ENCODE results near the gene ROBO1. TPM values are rescaled to one million over a fixed set of nuclear protein-coding genes. Genes with fewer than 3 reads are reported as not detected.

The ROBO1 gene
- total and polyA plus RNA-seq, 2 experiments from 2014 or later: 18.8 to 31.9 TPM

GRCh38 chr3:78820542-78820941 lies 947.3 kb downstream of the ROBO1 start:
- peaks cover 7% of the 10 kb centered on the region; the same call in 1 of the 2 replicates for H3F3A ChIP-seq (ENCODE audit: insufficient read depth)
- no peaks in the 10 kb centered on the region for H3K27me3 ChIP-seq (replicated peaks; ENCODE audit: insufficient read depth)
- no peaks in the 10 kb centered on the region for H4K20me1 ChIP-seq (ENCODE audit: insufficient read depth)
- H3K9ac ChIP-seq: no peak overlapping the region
- peaks cover 24% of the 10 kb centered on the region for H3K4me1 ChIP-seq (ENCODE audit: insufficient read depth)
- no peaks in the 10 kb centered on the region for H3K9me3 ChIP-seq (ENCODE audit: low read depth)
- no peak for TF ChIP-seq EZH2 (IDR thresholded peaks at IDR 0.05; ENCODE audit: insufficient read depth, poor library complexity, severe bottlenecking)
- no peak for TF ChIP-seq EZH2phosphoT487 (IDR thresholded peaks at IDR 0.05; ENCODE audit: insufficient read depth, low read depth)
- WGBS, 2 experiments (ENCODE audit: low coverage in 1 of 2, low lambda C conversion rate in 2 of 2, missing lambda C conversion rate in 2 of 2): 23 to 50% methylated on average over 1 of the region's 1 CpG
- no peak overlapping the region for H2AFZ ChIP-seq
- in situ Hi-C loops (cut with MboI): no loop called here
- no peak overlapping the region for H3K27ac ChIP-seq
- no peak for DNase-seq
- H3K4me3 ChIP-seq: no peak overlapping the region
- H3K4me2 ChIP-seq (ENCODE audit: unreplicated experiment): no peak overlapping the region
- no peaks in the 10 kb centered on the region for H3K36me3 ChIP-seq (ENCODE audit: low read depth)
- H3K9me2 ChIP-seq (ENCODE audit: insufficient read depth): 0 out of 2 replicates have a peak, but pooled peaks cover 3% of the 10 kb centered on the region
- no peaks in the 10 kb centered on the region for H3K79me2 ChIP-seq (ENCODE audit: insufficient read depth)

- Histone ChIP-seq H2AFZ (no peak overlapping the region), H4K20me1 (ENCODE audit: insufficient read depth) (no peaks in the 10 kb centered on the region), H3K9me3 (ENCODE audit: low read depth) (no peaks in the 10 kb centered on the region), H3K79me2 (ENCODE audit: insufficient read depth) (no peaks in the 10 kb centered on the region), H3F3A (ENCODE audit: insufficient read depth) (peaks cover 7% of the 10 kb centered on the region; the same call in 1 of the 2 replicates), H3K27ac (no peak overlapping the region), H3K36me3 (ENCODE audit: low read depth) (no peaks in the 10 kb centered on the region), H3K4me2 (ENCODE audit: unreplicated experiment) (no peak overlapping the region), H3K9ac (no peak overlapping the region), H3K4me3 (no peak overlapping the region), H3K4me1 (ENCODE audit: insufficient read depth) (peaks cover 6% of the 10 kb centered on the region), H3K27me3 (replicated peaks; ENCODE audit: insufficient read depth) (no peaks in the 10 kb centered on the region), H3K9me2 (ENCODE audit: insufficient read depth) (0 out of 2 replicates have a peak, but pooled peaks cover 5% of the 10 kb centered on the region)
- no peak for TF ChIP-seq EZH2phosphoT487 (IDR thresholded peaks at IDR 0.05; ENCODE audit: insufficient read depth, low read depth)
- no peak for TF ChIP-seq EZH2 (IDR thresholded peaks at IDR 0.05; ENCODE audit: insufficient read depth, poor library complexity, severe bottlenecking)
- in situ Hi-C loops (cut with MboI): no loop called here
- WGBS, 2 experiments (ENCODE audit: low coverage in 1 of 2, low lambda C conversion rate in 2 of 2, missing lambda C conversion rate in 2 of 2): 98 to 99% methylated on average over 19 of the region's 19 CpGs
- no peak for DNase-seq
These were observed 949.4 kb downstream of the ROBO1 start for GRCh38 chr3:78818161-78818985.

- H3K27ac ChIP-seq: no peak overlapping the region
- no peaks in the 10 kb centered on the region for H4K20me1 ChIP-seq (ENCODE audit: insufficient read depth)
- in situ Hi-C loops (cut with MboI): no loop called here
- WGBS, 2 experiments (ENCODE audit: low coverage in 1 of 2, low lambda C conversion rate in 2 of 2, missing lambda C conversion rate in 2 of 2): 97 to 99% methylated on average over 3 of the region's 3 CpGs
- H3K9me2 ChIP-seq (ENCODE audit: insufficient read depth): 0 out of 2 replicates have a peak, but pooled peaks cover 5% of the 10 kb centered on the region
- no peaks in the 10 kb centered on the region for H3K27me3 ChIP-seq (replicated peaks; ENCODE audit: insufficient read depth)
- no peak for DNase-seq
- H2AFZ ChIP-seq: no peak overlapping the region
- H3F3A ChIP-seq (ENCODE audit: insufficient read depth): peaks cover 7% of the 10 kb centered on the region; the same call in 1 of the 2 replicates
- H3K4me3 ChIP-seq: no peak overlapping the region
- H3K36me3 ChIP-seq (ENCODE audit: low read depth): no peaks in the 10 kb centered on the region
- no peak overlapping the region for H3K4me2 ChIP-seq (ENCODE audit: unreplicated experiment)
- no peaks in the 10 kb centered on the region for H3K79me2 ChIP-seq (ENCODE audit: insufficient read depth)
- H3K9me3 ChIP-seq (ENCODE audit: low read depth): no peaks in the 10 kb centered on the region
- H3K4me1 ChIP-seq (ENCODE audit: insufficient read depth): peaks cover 6% of the 10 kb centered on the region
- no peak for TF ChIP-seq EZH2phosphoT487 (IDR thresholded peaks at IDR 0.05; ENCODE audit: insufficient read depth, low read depth)
- no peak for TF ChIP-seq EZH2 (IDR thresholded peaks at IDR 0.05; ENCODE audit: insufficient read depth, poor library complexity, severe bottlenecking)
- H3K9ac ChIP-seq: no peak overlapping the region
These were observed 952.8 kb downstream of the ROBO1 start for GRCh38 chr3:78814893-78815562.

- H3K79me2 ChIP-seq (ENCODE audit: insufficient read depth): no peaks in the 10 kb centered on the region
- in situ Hi-C loops (cut with MboI): no loop called here
- no peaks in the 10 kb centered on the region for H3K27me3 ChIP-seq (replicated peaks; ENCODE audit: insufficient read depth)
- no peak overlapping the region for H3K4me3 ChIP-seq
- TF ChIP-seq EZH2 (IDR thresholded peaks at IDR 0.05; ENCODE audit: insufficient read depth, poor library complexity, severe bottlenecking) (no peak), EZH2phosphoT487 (IDR thresholded peaks at IDR 0.05; ENCODE audit: insufficient read depth, low read depth) (no peak)
- H2AFZ ChIP-seq: no peak overlapping the region
- no peak overlapping the region for H3K9ac ChIP-seq
- no peak for DNase-seq
- 0 out of 2 replicates have a peak, but pooled peaks cover 5% of the 10 kb centered on the region for H3K9me2 ChIP-seq (ENCODE audit: insufficient read depth)
- no peaks in the 10 kb centered on the region for H3K36me3 ChIP-seq (ENCODE audit: low read depth)
- no peak overlapping the region for H3K27ac ChIP-seq
- H3K9me3 ChIP-seq (ENCODE audit: low read depth): no peaks in the 10 kb centered on the region
- 97% methylated on average over 3 of the region's 3 CpGs for WGBS, 2 experiments (ENCODE audit: low coverage in 1 of 2, low lambda C conversion rate in 2 of 2, missing lambda C conversion rate in 2 of 2)
- no peaks in the 10 kb centered on the region for H4K20me1 ChIP-seq (ENCODE audit: insufficient read depth)
- H3K4me1 ChIP-seq (ENCODE audit: insufficient read depth): no peaks in the 10 kb centered on the region
- no peak overlapping the region for H3K4me2 ChIP-seq (ENCODE audit: unreplicated experiment)
- H3F3A ChIP-seq (ENCODE audit: insufficient read depth): peaks cover 3% of the 10 kb centered on the region; the same call in 1 of the 2 replicates
These were observed 955.6 kb downstream of the ROBO1 start for GRCh38 chr3:78812166-78812565.
